GM18907 (cell line): ENCODE results near the gene TTC13.

Experiments
- ATAC-seq: cut with Tn5 transposase; IDR thresholded peaks from one replicate; pipeline ENCODE4 v1.9.1; 2021; ENCODE audit warnings: mild to moderate bottlenecking, moderate library complexity; ENCODE audit not compliant: unreplicated experiment

The TTC13 gene

DNA sequence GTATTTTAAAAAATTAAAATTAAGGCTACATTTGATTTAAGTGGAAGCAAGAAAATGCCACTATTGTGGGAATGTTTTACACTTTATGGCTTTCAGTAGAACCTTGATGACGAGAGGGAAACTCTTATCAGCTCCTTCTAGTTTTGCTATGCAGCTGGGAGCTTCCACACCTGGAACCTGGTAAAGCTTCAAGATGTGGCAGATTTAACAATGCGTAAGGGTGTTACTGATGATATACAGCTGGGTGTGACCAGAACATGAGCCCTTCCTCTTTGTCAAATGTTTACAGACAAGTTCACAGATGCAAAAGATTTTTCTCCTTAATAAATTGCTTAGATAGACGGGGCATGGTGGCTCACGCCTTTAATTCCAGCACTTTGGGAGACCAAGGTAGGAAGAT, 20.3 kb downstream of the TTC13 start:
- ATAC-seq = no peak

DNA sequence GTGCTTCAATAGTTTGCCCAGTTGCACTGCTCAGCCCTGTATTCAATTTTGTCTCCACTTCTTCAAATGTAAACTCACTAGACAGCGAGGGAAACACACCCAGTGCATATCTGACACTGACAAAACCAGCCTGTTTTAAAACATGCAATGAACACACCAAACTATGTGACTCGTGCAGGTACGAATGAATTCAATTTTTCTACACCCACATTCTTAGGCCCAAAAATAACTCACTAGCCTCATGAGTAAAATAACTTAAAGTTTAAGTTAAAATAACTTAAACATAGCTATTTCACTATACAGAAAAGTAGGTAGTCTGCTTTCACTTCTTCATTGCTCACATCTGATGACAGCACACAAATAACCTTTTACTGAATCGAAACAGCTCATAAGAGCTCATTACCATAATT, 21.1 kb downstream of the TTC13 start:
- ATAC-seq = no peak

DNA sequence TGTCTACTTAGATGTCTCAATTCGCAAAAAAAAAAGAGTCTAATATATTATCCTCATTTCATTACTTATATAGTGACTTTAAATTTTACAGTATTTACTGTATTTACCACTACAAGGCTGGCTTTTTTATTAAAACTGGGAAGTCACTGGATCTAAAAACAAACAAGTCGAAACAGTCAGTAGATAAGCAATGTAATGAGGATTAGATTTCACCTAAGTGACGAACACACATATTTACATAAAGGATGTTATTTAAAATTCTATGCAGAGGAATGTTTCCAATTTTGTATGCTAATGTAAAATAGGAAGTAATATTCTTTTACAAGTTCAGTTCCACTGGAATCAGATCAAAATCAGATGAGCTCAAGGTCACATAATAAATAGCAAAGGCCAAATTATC, 28.3 kb downstream of the TTC13 start:
- ATAC-seq = no peak

DNA sequence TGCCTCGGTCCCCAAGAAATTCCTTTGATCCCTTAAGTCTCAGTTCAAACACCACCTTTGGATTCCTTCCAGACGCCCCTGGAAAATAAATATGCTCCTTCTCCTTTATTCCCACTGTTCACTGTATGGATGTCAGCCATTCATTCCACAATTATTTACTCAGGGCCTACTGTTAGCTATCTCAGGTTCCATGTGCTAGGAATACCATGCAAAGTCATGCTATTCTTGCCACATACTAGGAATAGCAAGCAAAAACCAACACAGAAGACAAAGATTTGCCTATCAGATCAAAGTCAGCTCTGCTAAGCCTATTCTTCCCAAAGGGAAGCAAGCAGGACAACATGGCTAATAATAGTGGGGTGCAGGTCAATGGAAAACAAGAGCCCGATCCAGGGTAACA, 29.8 kb downstream of the TTC13 start:
- ATAC-seq = no peak

DNA sequence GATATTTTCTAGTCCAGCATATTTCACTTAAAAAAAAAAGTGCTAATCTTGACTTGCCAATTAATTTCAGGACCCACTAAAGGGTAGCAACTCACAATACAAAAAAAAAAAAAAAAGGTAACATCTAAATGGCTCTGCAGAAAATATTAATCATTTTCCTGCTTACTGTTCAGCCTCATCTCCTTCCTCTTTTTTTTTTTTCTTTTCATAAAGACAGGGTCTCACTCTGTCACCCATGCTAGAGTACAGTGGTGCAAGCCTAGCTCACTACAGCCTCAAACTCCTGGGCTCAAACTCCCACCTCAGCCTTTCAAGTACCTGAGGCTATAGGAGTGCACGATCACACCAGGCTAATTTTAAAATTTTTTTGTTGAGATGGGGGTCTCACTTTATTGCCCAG, 30.4 kb downstream of the TTC13 start:
- ATAC-seq = no peak

DNA sequence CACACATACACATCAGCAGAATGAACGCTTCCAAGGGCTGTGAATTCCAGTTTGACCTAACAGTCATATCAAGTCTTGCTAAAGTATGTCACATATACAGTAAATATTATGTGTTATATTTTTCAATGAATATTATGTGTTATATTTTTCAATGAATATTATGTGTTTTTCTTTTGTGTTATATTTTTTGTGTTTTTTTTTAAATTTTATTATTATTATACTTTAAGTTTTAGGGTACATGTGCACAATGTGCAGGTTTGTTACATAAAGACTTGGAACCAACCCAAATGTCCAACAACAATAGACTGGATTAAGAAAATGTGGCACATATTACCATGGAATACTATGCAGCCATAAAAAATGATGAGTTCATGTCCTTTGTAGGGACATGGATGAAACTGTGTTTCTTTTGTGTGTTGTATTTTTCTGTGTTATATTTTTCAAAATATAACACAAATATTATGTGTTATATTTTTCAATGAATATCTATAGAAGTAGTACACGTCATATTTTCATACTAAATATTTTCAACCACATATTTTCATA, 35.5 kb downstream of the TTC13 start:
- ATAC-seq = no peak

DNA sequence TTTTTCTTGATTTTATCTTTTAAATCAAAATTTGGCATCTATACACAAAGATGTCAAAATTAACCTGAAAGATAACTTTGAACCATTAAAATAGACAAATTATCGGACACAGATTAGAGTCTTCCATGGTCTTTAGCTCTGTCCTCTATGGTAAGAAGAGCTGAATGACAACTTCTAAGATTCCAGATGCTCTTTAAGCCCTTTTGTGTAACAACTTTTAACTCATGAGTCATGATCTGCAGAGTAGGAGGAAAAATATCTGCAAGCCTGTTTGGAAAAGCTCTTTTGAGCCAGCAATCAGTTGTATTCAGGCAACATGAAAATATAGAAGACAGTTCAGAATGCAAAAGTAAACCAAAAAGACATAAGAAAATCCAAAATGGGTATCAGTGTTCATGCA, 37.8 kb downstream of the TTC13 start:
- no peak for ATAC-seq

DNA sequence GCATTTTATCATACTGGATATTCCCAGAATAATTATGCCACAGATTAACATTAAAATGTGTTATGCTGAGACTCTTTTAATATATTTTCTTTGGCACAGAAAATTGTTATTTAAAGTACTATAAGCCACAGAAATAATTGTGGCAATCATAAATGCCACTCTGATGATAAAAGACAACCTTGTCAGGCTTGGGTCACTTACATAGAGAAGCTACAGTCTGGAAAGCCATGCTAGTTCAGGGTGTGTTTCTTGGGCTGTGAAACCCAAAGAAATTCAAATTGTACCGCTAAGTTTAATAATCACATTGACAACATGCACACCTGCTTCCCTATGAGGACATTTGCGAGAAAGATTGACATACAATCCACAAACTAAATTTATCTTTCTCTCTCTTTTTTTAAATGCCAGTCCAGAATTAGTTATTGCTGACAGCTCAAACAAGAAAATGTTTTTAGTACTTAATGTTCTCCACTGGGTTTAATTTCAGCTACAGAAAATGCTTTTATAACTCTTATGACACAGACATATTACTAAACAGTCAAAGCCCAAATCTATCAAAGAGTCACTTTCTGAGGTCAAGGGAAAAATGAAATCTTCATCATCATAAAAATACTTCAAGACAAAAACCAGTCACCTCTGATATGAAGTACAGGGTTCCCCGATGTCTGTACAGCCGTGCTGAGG, 38.7 kb downstream of the TTC13 start:
- ATAC-seq = no peak

DNA sequence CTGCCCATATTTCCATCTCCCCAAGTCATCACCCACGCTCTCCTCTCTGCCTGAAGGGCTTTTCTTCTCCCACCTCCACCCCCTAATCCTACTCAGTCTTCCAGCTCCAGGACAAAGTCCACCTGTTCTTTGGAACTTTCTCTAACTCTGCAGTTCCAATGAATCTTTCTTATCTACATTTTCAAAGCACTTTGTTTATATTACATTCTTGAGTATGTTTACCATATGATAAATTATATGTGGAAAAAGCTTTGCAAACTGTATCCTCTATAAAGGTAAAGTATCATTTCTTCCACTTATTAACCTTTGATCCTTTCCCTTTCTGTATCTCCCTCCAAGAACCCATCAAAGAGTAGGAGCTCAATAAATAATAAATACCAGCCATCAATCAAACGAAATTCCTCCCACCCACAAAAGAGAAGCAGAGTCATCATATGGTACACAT, 39.7 kb downstream of the TTC13 start:
- no peak for ATAC-seq

DNA sequence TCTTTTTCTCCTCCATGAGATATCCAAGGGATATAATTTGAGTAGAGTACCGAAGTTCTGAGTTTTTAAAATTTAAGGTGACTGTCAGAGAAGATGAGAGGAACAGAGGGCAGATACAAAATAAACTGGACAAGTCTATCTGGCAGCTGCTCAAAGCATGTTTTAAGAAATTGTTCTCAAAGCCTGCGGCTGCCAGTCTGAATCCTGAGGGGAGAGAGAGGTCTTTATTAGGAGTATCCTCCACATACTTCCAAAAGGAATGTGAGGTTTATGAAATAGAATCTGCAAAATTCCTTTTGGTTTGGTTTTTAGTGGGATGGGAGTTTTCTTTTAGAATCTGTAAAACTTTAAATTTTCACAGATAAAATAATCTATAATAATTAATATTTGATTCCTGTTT, 41.3 kb downstream of the TTC13 start:
- no peak for ATAC-seq

DNA sequence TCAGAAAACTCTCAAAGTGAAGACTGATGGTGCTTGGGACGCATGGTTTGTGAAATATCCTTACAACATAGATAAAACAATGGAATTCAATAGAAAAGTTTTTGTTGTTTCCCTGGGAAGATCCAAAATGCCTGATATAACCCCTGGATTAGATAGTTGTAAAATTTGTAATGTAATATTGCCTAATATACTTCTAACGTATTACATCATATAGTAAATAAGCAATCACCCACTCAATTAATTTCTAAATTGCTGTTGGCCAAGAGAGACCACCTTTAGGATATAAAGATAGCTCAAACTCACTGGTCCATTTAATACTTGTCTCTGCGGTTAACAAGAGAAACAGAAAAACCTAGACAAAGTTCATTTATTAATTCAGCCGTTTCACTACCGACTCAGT, 42.2 kb downstream of the TTC13 start:
- no peak for ATAC-seq

DNA sequence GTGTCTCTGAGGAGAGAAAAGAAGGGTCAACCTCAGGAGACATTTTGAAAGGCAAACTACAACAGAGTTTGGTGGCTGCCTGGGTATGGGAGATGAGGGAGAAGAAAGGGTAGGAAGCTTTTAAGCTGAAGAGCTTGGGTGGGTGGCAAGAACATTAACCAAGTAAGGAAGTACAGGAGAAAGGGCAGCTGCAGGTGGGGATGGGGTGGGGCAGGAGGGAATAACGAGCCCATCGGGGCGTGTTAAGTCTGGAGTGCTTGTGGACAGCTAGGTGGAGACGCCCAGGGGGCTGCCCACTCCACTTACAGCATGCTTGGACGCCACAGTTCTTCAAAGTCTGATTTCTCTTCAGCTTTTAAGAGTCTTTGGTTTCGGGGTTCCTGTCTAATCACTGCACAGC, 42.8 kb downstream of the TTC13 start:
- no peak for ATAC-seq

DNA sequence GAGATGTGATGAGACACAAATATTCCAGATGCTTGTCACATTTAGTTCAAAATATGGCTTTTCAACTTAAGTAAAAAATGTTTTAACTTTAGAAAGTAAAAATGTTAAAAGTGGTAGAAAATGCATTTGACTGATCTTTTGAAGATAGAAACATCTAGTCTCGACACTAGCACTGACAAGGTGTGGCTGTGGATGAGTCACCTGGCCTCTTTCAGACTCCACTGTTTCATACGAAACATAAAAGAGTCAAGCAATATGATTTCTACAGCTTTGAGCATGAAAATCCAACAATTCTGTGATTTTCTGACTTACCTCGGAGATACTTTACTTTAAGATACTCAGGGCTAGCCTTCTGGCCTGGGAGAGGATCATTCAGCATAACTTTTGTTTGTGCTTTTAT, 47.7 kb downstream of the TTC13 start:
- no peak for ATAC-seq

DNA sequence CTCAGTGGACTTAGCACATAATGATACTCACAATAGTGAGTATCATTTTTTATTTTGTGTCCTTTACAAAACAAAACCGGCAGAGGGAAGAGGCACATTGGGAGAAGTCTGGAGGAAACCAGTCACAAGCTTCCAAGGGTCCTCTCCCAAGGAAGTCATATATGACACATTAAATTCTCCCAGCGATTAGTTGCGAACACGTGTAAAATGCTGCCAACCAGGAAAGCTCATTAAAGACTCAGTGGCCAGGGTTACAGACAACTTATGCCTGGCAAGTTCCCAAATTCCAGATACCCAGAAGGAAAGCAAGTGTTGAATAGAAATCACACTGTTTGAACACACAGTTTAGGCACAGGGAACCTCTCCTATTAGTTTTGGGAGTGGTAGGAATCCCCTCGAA, 52.5 kb downstream of the TTC13 start:
- no peak for ATAC-seq

DNA sequence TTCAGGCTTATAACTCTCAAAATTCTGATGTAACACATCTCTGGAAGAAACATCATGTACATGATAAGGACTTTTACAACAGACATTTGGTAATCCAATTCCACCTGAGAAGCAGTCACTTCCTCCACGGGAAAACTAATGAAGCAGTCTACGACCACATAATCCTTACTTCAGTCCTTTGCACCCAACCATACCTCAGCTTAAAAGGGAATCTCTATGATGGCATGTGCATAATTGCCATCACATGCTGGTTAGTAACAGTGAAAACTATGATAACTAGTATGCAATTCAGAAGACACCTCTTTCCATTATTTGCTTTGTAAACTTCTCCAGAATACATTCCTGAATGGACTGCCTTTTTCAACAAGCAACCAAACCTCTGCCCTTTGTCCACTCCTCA, 53.1 kb downstream of the TTC13 start:
- no peak for ATAC-seq

DNA sequence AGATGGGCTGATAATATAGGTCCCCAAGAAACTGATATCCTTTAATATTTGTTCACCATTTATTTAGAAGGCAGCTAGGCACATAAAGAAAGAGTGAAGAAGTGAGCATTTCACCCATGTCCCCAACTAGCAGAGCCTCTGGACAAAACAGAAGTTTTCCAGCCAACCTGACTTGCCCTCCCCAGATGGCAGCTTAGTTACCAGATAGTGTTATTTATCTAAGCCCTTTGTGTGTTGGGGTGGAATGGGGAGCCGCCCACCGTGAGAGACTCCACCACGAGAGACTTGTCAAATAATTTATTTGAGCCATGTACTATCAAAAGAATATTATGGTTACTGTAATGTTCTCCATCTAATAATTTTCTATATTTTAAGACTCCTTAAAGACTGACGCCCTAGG, 55.5 kb downstream of the TTC13 start:
- no peak for ATAC-seq

DNA sequence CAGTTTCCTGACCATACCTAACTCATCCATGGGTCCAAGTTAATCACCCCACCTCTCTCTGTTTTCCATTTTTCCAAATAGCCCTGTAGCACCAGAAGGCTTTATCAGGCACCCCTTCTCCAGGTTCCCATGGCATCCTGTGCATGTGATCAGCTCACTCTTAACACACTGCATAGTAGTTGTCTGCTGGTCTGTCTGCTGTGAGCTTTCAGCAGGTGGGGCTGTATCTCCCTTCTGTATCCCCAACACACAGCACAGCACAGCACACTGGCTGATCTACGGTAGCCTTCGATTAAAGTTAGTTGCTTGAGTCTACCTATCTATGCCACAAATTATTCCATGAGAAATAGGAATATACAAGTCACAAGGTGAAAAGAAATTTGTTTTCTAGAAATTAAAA, 56.0 kb downstream of the TTC13 start:
- ATAC-seq = no peak

DNA sequence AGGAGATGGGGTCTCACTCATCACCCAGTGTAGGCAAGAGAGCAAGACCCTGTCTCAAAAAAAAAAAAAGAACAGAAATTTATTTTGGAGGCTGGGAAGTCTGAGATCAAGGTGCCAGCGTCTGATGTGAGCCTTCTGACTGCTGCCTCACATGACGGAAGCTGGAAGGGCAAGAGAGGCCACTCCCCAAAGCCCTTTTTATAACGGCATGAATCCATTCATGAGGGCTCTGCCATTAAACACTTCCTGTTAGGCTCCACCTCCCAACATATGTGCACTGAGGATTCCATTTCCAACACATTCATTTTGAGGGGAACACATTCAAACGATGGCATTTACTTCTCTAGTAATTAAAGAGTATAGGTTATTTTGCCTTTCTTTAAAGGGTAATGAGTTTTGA, 59.5 kb downstream of the TTC13 start:
- no peak for ATAC-seq

DNA sequence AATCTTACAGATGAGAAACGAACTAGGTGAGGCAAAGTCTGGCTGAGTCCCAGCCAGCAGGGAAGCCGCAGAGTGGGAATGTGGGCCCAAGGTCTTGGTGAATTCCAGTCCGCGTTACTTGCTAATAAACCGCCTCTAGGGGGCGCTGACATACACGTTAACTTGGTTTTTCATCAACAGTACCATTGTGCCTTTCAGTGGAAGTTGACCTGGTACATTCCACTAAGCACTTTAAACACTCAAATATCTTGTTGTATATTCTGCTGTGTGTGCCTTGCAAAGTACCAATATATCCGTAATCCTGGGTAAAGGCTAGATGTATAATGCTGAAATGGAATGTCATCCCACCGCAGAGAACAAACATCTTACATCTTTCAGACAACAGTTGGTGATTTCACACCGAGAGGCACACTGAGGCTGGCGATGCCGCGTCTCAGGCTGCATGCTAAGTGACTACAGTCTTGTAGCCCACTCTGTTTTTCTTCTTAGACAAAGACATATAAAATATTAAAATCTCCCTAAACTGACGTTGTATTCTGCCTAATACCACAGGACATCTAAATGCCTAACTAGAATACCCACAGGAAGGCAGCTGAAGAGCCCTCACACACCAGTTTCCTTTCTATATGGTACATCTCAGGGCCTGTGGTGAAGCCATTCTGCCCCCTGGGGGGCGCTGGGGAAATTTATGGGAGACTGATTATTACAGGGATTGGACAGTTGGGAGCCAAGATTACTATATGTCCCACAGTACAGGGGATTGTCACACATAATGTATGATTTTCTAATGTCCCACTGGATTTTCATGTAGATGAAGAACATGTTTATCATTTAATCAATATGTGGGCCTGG, 61.2 kb downstream of the TTC13 start:
- ATAC-seq = no peak

DNA sequence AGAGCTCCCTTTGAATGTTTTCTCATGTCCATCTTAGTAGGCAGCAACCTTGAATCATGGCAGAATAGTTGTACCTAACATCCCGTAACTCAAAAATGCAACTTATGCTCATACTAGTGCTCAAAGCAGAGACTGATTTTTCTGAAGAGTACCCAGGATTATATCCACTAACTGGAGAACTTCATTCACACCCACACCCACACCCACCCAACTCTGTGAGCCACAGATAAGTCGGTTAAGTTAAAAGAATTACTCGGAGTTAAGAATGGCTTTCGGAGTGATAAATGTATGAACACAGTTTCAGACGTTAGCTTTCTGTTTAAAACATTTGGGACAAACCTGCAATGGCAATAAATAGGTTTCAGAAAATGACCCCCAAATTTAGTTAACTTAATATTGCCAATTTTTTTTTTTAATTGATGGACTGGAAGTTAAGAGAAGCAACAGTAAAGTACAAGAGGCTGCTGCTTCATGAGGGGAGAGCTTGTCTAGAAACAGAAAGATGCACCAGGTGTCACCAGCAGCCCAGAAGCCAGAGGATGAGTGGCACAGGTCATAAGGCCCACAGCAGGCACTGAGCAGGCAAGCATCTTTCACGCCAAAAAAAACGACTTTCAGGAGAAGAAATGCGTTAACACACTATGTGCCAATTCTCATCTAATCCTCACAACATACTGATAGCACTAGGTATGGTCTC, 61.9 kb downstream of the TTC13 start:
- no peak for ATAC-seq

DNA sequence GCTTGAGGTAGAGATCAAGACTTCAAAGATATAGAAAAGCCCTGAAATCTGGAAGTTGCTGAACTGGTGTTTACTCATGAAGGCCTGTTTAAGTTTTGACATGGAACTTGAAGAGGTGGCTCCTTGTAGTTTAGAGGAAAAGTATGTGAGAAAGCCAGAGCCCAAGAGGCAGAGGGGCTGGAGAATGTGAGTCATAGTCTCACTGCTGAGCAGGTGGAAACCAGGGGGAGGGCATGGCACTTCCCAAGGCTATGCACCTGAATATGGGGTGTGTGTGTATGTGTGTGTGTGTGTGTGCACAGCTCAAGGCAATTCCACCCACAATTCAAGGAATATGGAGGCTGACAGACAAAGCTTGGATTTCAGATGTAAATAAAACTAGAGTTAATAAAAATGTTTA, 63.6 kb downstream of the TTC13 start:
- no peak for ATAC-seq

DNA sequence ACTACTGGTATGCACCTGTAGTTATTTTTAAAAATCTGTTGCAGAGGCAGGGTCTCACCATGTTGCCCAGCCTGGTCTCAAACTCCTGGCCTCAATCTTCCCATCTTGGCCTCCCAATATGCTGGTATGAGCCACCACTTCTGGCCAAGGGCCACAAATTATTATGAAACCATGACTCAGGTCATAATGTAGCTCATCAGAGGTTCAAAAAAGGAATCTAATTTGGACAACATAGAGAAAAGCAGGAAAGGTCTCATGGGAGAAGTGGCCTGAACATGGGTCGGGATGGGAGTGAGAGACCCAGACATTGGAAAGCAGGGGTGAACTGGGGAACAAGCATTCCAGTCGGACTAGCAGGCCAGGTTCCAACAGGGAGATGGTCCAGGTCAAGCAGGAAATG, 65.2 kb downstream of the TTC13 start:
- ATAC-seq = no peak
